ENCODE results near the gene PKHD1. TPM values are rescaled to one million over a fixed set of nuclear protein-coding genes. Genes with fewer than 3 reads are reported as not detected.

PKHD1 gene
- total RNA-seq, 1 experiment from 2014 or later = 0.09 TPM

- Mint-ChIP-seq H3K9me3 (no peaks in the 10 kb centered on the region), H3K36me3 (ENCODE audit: insufficient read depth in 1 of 3, low read depth in 3 of 3) (no peaks in the 10 kb centered on the region), H3K4me1 (peaks cover 22 to 24% of the 10 kb centered on the region in 2 experiments), H3K27ac (no peak overlapping the region), H3K4me3 (no peak overlapping the region), H3K27me3 (ENCODE audit: low read depth) (no peaks in the 10 kb centered on the region; the same call in none of the 2 replicates)
- Histone ChIP-seq H3K4ac (ENCODE audit: low read depth, low read length) (no peak overlapping the region), H2BK5ac (ENCODE audit: insufficient read length, low read length) (no peak overlapping the region), H4K5ac (ENCODE audit: insufficient read length, low read depth, low read length) (no peak overlapping the region), H3K27ac (ENCODE audit: insufficient read length, low read depth, low read length) (no peak overlapping the region), H3K56ac (ENCODE audit: insufficient read length, low read depth, low read length) (no peak overlapping the region), H3K14ac (ENCODE audit: insufficient read depth, low read length) (no peak overlapping the region), H3K27me3 (ENCODE audit: insufficient read depth, low read length) (no peaks in the 10 kb centered on the region), H3K23ac (ENCODE audit: insufficient read length, low read depth, low read length) (no peak overlapping the region), H2BK120ac (ENCODE audit: low read depth, low read length, poor library complexity, severe bottlenecking) (no peak overlapping the region), H3K4me2 (ENCODE audit: insufficient read depth, insufficient read length, low read length) (no peak overlapping the region), H4K91ac (ENCODE audit: insufficient read length, low read depth, low read length) (no peak overlapping the region), H2BK15ac (ENCODE audit: low read depth, low read length) (no peak overlapping the region), H3K23me2 (ENCODE audit: insufficient read length, low read depth, low read length, poor library complexity, severe bottlenecking) (no peaks in the 10 kb centered on the region), H4K8ac (replicated peaks; ENCODE audit: insufficient read length, low read depth, low read length) (no peak overlapping the region), H2AFZ (ENCODE audit: low read length) (no peak overlapping the region), H3K4me1 (ENCODE audit: insufficient read depth, low read length) (peaks cover 4% of the 10 kb centered on the region; the same call in 1 of the 2 replicates), H3K9me3 (ENCODE audit: control insufficient read depth, low read depth, low read length) (no peaks in the 10 kb centered on the region), H2BK20ac (ENCODE audit: low read depth, low read length, poor library complexity, severe bottlenecking) (no peak overlapping the region), H3K79me2 (ENCODE audit: insufficient read depth, low read length) (no peaks in the 10 kb centered on the region), H3K9ac (ENCODE audit: extremely low read depth, insufficient read length, low read length) (no peak overlapping the region), H4K20me1 (ENCODE audit: control insufficient read depth, insufficient read depth, insufficient read length) (no peaks in the 10 kb centered on the region), H2AK5ac (ENCODE audit: insufficient read length, low read length) (no peak overlapping the region), H3T11ph (ENCODE audit: low read length) (no peak overlapping the region), H2BK12ac (ENCODE audit: insufficient read length, low read depth, low read length) (no peak overlapping the region), H3K79me1 (ENCODE audit: insufficient read depth, low read depth, low read length, poor library complexity, severe bottlenecking) (no peaks in the 10 kb centered on the region), H3K18ac (ENCODE audit: insufficient read length, low read depth, low read length) (no peak overlapping the region)
- DNase-seq = no peak
- no CpG with 5 or more reads among the region's 3 CpGs for WGBS (ENCODE audit: extremely low coverage, insufficient read length, low lambda C conversion rate)
- TF ChIP-seq CTCF (conservative IDR thresholded peaks at IDR 0.05) = no peak
These were observed 46.6 kb upstream of the PKHD1 start for GRCh38 chr6:52134011-52134410.
